ENCODE measurements around the gene RUFY4.

Gene RUFY4

DNA sequence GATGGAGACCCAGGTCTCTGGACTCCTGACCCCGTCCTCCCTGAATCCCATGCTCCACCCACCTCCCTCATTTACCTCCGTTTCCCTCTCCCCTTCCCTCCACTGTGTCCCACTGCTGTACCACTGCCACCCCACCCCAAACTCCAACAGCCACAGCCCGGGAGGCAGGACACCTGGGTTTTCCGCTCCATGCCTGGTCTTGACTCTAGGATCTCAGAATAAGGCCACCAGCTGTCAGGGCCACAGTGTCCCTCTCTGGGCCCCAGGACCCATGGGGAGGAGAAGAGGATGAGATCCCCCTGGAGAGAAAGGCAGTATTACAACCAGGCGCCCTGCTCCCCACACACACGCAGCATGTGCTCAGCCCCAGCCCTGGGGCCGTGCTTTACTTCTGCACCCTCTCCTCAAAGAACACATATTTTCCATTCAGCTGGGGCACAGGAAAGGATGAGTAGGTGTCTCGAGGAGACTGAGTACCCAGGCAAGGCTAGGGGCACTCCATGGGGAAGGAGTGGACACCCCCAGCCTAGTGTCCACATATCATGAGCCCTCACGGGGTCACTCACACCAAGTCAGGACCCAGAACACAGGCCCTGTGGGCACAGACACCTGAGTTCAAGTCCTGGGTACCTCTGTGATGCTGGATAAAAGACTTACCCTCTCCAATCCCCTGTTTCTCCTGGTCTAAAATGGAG lies 700 bp downstream of the RUFY4 start:
- ChIA-PET CTCF (interaction anchor here (0.9 to 8.8 kb wide), 18 partner anchors 8 to 287 kb away, joined by 3 to 64 read pairs (median 6); no protein-coding TSS in a partner anchor), POLR2A (interaction anchor here (0.6 kb wide), 1 partner anchor 276 kb away, joined by 3 read pairs; no protein-coding TSS in a partner anchor)
- TF ChIP-seq, protein P1, sequence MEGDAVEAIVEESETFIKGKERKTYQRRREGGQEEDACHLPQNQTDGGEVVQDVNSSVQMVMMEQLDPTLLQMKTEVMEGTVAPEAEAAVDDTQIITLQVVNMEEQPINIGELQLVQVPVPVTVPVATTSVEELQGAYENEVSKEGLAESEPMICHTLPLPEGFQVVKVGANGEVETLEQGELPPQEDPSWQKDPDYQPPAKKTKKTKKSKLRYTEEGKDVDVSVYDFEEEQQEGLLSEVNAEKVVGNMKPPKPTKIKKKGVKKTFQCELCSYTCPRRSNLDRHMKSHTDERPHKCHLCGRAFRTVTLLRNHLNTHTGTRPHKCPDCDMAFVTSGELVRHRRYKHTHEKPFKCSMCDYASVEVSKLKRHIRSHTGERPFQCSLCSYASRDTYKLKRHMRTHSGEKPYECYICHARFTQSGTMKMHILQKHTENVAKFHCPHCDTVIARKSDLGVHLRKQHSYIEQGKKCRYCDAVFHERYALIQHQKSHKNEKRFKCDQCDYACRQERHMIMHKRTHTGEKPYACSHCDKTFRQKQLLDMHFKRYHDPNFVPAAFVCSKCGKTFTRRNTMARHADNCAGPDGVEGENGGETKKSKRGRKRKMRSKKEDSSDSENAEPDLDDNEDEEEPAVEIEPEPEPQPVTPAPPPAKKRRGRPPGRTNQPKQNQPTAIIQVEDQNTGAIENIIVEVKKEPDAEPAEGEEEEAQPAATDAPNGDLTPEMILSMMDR (IDR thresholded peaks at IDR 0.05; ENCODE audit: insufficient read depth, low read length, missing control alignments) = no peak
- no peak for DNase-seq (ENCODE audit: low read depth, low spot score)
- no peak overlapping the region for H3K4me3 ChIP-seq (ENCODE audit: low read depth, low read length)

DNA sequence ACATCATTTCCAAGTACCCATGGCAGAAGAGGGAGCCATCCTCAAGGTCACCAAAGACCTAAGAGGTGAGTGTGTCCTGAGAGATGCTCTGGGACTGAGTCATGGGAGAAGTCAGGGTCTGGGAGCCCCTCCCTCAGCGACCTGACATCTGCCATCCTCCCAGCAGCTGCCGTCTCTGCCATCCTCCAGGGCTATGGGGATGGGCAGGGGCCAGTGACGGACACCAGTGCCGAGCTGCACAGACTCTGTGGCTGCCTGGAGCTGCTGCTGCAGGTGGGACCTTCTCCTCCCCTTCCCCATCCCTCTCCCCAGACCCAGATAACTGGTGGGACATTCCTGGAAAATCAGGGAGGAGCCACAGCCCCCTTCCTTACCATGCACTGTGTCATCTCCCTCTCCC lies 1.5 kb downstream of the RUFY4 start:
- TF ChIP-seq, protein P1 (IDR thresholded peaks at IDR 0.05; ENCODE audit: insufficient read depth, low read length, missing control alignments) = no peak
- no peak overlapping the region for H3K4me3 ChIP-seq (ENCODE audit: low read depth, low read length)
- ChIA-PET POLR2A (no interaction called here), CTCF (interaction anchor here (1.0 to 8.8 kb wide), 10 partner anchors 10 to 288 kb away, joined by 3 to 64 read pairs (median 5); no protein-coding TSS in a partner anchor)
- DNase-seq (ENCODE audit: low read depth, low spot score) = no peak

DNA sequence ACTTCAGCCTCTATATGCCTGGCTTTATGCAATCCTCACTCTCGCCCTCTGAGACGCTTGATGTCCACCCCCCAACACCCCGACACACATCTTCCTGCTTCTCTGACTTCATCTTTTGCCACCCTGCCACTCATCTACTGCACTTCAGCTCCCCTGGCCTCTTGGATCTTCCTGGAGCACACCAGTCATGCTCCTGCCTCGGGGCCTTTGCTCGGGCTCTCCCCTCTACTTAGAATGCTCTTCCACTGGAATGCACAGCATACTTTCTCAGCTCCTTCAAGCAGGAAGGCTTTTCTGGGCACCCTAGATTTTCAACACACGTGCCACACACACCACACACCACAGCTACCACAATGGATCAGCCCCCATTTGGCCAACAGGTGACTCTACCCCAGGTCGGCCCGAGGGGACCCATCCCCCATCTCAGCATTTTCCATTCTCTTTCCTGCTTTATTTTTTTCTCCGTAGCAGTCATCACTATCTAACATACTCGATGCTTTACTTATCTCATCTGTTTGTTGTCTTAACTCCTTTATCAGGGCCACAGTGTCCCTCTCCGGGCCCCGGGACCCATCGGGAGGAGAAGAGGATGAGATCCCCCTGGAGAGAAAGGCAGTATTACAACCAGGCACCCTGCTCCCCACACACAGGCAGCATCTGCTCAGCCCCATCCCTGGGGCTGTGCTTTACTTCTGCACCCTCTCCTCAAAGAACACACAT lies 2.3 kb downstream of the RUFY4 start:
- ChIA-PET POLR2A (no interaction called here), CTCF (interaction anchor here (0.9 to 8.8 kb wide), 10 partner anchors 10 to 288 kb away, joined by 3 to 64 read pairs (median 5); no protein-coding TSS in a partner anchor)
- DNase-seq (ENCODE audit: low read depth, low spot score) = no peak
- TF ChIP-seq, protein P1 (IDR thresholded peaks at IDR 0.05; ENCODE audit: insufficient read depth, low read length, missing control alignments) = no peak
- no peak overlapping the region for H3K4me3 ChIP-seq (ENCODE audit: low read depth, low read length)

DNA sequence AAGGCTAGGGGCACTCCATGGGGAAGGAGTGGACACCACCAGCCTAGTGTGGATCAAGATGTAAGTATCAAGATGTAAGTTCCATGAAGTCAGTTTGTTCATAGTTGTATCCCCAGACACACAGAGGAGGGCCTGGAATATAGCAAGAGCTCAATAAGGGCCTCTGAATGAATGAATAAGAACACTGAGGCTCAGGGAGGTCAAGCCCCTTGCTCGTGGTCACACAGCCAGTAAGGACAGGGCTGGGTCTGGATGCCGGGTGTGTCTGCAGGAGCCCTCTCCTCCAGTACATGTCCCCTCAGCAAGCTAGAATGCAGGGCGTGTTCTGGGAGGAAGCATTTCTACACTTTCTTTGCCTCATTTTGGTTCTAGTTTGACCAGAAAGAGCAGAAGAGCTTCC lies 2.9 kb downstream of the RUFY4 start:
- DNase-seq (ENCODE audit: low read depth, low spot score) = no peak
- CTCF ChIA-PET = interaction anchor here (0.9 to 2.7 kb wide), 5 partner anchors 9 to 286 kb away, joined by 3 to 15 read pairs (median 5); no protein-coding TSS in a partner anchor
- TF ChIP-seq, protein P1 (IDR thresholded peaks at IDR 0.05; ENCODE audit: insufficient read depth, low read length, missing control alignments) = no peak
- POLR2A ChIA-PET = no interaction called here
- no peak overlapping the region for H3K4me3 ChIP-seq (ENCODE audit: low read depth, low read length)

DNA sequence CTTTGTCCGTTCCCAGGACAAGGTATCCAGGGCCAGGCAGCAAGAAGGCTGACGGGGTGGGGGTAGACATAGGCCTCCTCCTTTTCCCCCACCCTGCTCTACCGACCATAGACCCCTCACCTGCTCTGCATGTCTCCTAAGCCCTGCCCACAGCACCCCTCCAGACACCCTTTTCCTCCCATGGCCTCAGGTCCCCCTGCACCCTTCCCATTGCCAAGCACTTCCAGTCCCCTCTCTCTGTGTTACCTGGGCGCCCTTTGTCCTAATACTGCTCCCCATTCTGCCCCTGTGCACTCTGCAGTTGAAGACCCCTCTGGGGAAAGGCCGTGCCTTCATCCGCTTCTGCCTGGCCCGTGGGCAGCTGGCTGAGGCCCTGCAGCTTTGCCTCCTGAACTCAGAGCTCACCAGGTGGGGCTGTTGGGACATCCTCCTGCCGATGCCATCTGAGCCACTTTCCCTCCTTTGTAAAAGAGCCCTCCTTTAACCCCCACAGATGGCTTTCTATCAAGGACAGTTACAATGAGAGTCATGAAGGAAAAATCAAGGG lies 3.5 kb downstream of the RUFY4 start:
- CTCF ChIA-PET = interaction anchor here (0.9 to 3.0 kb wide), 5 partner anchors 9 to 287 kb away, joined by 3 to 27 read pairs (median 6); no protein-coding TSS in a partner anchor
- TF ChIP-seq, protein P1 (IDR thresholded peaks at IDR 0.05; ENCODE audit: insufficient read depth, low read length, missing control alignments) = no peak
- POLR2A ChIA-PET = no interaction called here
- DNase-seq (ENCODE audit: low read depth, low spot score) = no peak
- H3K4me3 ChIP-seq (ENCODE audit: low read depth, low read length) = no peak overlapping the region

DNA sequence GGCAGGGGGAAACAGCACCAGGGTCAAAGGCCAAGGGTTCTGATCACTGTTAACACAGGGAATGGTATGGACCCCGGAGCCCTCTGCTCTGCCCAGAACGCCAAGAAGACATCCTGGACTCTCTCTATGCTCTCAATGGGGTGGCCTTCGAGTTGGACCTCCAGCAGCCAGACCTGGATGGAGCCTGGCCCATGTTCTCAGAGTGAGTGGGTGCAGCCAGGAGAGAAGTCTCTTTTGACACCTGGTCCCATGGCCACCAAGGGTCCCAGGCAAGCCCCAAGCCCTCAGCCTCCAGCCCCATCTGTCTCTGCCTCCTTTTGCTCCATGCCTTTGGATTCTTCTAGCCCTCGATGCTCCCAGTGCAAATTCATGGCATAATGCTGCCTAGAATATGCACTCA lies 4.1 kb downstream of the RUFY4 start:
- no peak for DNase-seq (ENCODE audit: low read depth, low spot score)
- TF ChIP-seq, protein P1 (IDR thresholded peaks at IDR 0.05; ENCODE audit: insufficient read depth, low read length, missing control alignments) = no peak
- no peak overlapping the region for H3K4me3 ChIP-seq (ENCODE audit: low read depth, low read length)
- POLR2A ChIA-PET = no interaction called here
- CTCF ChIA-PET = interaction anchor here (1.0 to 3.0 kb wide), 7 partner anchors 9 to 287 kb away, joined by 3 to 27 read pairs (median 5); no protein-coding TSS in a partner anchor

All from AG04449 (cell line).